CD4-positive, alpha-beta T cell treated with Interleukin-15 for 4 hours (primary cell): ENCODE measurements around the gene TUBB.

Experiments used
- DNase-seq: peaks from one replicate; pipeline ENCODE4 v3.0.0-alpha.2; 2020; ENCODE audit warnings: low spot score

Gene TUBB

DNA sequence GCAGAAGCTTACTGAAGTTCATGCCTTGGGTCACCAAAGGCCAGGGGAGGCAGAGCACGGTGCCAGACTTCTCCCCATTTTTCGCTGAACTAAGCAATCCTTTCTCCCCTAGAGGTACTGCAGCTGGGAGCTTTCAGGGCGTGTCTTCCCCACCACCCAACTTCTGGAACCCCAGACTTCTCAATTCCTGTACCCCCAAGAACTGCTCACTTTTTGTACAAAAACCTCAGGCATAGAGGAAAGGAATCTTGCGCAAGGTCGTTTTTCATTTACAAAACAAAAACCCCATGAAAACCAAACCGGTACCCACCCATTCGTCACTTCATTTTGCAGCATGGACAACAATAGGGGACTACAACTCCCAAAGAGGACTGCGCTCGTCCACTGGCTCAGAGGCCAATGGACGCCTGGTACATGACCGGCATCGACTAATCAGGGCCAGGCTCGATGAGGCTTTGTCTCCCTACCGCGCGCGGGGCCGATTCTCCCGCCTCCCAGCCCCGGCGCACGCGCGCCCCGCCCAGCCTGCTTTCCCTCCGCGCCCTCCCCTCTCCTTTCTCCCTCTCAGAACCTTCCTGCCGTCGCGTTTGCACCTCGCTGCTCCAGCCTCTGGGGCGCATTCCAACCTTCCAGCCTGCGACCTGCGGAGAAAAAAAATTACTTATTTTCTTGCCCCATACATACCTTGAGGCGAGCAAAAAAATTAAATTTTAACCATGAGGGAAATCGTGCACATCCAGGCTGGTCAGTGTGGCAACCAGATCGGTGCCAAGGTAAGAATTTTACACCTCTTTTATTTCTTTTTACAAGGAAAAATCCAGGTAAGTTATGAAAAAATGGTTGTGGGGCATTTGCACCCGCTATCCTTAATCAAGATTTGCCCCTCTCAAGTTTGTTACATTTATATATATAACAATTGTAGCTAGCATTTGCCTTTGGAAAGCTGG lies at the start of gene TUBB:
Gene TUBB (plus strand): TSS at position 562 of the 947 bp plus-strand sequence. CDS start 155 bp downstream, at position 717.
- peak; percentile 96 for DNase-seq

DNA sequence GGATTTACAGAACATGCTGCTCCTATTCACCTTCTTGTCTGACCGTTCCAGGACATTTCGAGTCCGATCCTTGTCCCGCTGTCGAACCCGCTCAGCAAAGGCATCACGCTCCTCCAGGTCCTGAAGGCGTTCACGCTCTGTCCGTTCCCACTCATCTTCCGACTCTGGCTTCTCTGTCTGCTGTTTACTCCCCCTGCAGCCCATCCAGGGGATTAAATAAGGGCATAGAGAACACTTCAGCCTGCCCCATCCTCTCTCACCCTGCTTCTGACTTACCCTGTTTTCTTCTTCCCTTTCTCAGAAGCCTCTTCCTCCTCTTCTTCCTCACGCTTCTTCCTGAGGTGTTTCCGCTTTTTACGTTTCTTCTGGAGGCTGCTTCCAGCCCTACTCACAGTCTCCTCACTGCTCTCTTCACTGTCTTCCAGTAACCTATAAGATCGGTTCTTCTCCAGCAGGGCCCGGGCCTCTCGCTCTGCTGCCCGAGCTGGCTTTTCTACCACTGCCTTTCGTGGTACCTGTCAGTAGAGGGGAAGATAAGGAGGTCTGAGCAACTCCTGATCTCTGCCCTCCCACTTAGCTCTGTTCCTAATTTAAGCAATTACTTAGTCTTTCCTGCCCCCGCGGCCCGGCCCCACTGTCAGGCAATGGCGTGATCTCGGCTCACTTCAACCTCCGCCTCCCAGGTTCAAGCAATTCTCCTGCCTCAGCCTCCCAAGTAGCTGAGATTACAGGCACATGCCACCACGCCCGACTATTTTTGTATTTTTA lies 49.2 kb upstream of the TUBB start:
- no peak for DNase-seq

DNA sequence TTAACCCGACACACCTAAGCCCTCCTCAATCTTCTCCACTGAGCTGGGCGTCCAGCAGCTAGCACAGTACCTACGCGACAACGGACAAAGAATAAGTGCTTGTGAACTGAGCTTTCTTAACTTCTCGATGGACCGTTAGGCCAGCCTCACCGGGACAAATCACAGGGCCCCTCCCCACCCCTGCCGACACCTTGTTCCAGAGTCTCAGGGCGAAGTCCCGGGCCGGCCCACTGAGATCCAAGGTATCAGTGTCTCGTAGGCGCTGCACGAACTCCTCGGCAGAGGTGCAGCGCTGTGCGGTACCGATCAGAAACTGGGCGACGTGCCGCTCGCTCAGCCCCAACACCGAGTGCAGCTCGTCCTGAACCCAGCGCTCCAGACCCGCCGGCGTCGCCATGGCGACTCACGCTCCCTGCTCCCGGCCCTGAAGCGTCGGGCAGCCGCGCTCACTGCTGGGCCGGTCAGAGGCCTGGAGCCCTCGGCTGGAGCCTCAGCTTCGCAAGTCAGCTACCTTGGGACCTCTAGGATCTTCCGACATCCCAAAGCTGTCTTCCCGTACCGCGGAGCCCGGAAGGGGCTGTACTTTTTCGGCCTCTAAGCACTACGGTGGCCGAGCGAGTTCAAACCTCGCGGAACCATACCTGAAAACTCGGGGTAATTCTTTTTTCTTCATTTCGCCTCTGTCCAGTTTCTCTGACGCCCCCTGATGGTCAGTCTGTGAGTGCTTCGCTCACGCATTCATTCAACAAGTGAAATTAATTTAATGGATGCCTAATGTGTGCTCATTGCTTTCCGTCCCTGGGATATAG lies 47.5 kb upstream of the TUBB start, which contains the start of gene DHX16:
Gene DHX16 (minus strand): TSS at position 562 of the 809 bp plus-strand sequence. CDS start 165 bp downstream, at position 397.
- DNase-seq: peak; percentile 96

DNA sequence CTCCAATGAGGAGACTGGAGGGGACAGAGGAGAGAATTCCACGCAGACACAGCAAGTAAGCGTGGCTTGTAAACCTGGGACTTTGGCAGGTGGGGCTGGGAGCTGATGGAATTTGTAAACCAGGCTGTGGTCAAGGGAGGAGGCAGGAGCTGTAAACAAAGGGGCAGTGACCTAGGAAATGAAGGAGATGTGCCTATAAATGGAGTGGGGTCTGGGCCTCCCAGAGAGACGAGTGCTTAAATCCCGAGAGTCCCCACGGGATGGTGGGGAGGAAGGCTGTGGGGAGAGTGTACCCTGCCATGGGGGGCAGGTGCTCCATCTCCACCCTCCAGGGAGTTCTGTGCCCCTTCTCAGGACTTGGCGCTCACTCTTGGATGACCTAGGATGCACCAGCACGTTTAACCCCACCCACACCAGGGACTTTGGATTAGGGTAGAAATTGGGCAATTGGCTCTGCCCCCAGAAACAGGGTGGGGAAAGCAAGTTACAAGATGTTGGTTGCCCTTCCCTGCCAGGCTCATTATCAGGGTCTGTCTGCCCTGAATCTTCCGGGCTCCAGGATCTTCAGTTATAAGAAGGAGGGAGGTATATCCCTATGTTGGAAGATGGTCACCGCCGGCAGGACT lies 43.4 kb upstream of the TUBB start:
- no peak for DNase-seq

DNA sequence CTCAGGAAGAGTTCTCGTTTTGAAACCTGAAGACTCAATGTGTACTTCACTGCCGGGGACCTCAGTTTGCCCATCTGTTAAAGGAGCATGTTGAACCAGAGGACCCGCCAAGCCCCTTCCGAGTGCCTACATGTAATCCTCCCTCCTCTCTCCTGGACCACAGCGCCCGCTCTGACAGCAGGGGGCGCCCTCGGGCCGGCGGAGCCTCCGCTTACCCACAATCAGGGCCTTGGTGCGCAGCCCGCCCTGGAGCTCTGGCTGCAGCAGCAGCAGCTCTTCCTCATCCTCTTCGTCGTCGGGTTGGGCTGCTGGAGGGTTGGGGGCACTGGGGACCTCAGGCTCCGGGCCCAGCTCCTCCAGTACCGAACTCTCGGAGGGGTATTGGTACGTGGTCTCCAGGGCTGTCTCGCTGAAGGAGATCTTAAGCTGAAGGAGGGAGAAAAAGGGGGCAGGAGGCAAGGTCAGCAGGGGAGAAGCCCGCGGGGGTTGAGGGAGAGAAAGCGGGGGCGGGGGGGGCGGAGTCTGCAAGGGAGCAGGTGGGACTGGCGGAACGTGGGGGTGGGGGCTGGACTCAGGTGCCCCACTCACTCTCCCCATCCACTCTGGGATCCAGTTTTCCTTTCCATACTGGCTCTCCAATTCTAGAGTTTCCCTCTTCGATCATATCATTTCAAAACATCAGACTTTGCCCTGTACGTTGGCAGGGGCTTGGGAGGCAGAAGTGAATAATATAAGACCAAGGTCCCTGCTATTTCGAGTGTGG lies 41.0 kb upstream of the TUBB start:
- DNase-seq: peak; percentile 92

DNA sequence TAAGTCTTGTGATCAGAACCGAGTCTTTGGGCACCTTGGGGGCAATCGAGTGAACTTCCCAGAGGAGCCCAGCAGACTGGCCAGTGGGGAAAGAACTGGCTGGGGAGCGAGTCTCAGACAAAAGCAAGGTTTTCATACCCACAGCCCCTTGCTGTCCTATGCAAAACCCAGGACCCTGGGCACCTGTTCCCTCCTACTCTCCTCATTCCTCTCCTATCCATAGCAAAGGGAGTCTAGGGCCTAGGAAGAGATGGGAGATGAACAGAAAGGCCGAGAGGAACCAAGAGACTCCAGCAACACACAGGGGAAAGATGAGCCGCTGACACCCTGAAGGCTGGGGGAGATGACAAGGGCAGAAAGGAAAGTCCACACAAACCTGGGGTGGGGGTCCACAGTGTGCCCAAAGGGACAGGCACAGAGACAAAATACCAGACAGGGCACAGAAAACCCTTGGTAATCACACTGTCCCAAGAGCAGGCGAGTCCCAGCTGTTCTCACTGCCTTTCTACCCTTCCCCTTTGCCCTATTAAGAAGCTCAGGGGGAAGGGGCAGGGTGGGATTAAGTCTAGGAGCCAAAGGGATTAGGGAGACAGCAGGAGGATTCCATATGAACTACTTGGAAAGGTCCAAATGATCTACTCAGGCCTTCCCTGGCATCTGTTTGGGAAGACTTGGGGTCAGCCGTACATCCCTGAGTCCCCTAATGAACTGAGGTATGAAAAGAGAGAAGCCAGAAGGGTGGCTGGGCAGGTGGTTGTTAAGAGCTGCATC lies 40.2 kb upstream of the TUBB start:
- DNase-seq: no peak

DNA sequence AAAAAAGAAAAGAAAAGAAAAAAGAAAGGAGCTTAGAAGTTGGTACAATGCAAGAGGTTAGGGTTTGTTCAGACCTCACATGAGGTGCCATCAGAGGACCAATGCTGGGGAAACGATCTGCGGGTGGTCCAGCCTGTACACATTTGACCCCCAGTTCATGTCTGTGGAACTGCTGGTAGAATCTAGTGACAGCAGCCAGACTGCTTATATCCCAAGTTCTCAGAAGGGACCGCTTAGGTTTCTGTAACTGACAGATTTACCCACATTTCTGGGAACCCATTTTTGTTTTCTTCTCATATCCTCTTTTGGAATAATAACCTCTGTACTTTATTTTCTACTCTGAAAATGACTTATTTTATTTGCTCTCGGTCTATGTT lies 38.4 kb upstream of the TUBB start:
- no peak for DNase-seq

DNA sequence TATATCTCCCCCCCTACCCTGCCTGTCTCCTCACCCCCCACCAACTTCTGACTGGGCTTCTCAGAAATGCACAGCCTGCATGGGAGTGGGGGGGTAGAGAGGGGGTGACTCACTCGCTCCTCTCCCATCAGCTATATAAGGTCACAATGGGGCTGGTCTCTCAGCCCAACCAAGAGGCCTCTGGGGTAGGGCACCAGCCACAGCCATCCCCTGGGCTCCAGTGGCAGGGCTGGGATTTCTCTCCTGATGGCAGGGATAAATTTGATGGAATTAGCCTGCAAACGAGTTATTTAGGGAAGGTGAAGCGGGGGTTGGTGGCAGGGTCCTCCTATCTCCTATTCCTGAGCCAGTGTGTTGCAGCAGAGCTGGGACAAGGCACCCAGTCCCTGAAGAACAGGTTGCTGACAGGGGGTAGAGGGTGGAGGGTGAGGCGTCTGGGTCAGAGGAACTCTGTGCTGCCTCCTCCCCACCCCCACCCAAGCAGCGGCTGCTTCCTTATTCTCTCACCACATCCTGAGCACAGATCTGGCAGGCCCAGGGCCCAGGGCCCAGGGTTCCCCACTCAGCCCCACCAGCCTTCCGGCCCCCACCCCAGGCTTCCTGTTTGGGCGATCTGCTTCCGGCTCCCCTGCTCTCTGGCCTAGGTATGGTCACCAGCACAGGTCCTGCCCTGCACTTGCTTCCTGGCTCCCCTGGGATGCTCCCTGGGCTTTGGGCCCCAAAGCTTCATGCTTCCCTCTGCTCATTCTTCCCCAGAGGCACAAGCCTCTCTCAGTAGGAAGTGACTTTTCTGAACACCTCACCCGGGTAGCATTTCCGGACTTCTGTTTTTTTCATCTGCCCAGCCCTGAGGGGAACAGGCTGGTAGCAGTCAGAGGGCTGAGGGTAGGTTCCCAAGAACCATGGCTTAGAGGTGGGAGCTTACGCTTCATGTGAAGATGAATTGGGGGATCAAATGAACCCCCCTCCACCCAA lies 37.7 kb upstream of the TUBB start:
- peak; percentile 95 for DNase-seq

DNA sequence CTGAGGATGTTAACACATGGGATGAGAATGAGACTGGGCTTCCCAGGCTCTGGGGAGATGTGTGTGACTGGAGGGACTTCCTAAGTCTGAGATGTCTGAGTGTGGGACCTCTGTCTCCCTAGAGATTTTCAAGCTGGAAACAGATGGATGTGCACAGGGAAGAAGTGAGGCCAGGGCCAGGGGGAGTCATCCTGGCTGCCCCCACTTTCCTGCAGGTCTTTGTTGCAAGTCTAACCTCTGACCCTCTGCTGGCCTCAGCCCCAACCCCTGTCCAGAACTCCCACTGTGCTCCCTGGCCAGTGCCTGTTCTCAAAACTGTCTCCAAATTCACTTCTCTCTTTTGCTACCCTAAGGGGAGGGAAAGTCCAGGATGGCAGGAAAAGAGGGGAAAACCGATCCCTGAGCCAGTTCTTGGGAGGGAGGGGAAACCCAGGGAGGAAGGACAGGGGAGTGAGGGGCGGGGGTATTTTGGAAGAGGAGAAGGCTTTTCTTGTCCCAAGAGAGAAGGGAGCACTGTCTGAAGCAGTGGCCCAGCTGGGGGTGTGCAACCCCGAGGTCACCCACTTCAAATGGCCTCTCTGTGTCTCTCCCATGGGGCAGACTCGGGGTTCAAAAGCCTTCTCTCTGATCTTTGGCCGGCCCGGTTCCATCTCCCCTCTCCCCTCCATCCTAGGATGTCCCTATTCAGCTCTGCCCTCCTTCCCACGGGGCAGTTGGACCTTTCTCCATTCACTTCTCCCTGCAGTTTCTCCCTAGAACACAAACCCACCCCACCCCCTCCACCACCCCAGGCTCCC lies 36.8 kb upstream of the TUBB start:
- no peak for DNase-seq

DNA sequence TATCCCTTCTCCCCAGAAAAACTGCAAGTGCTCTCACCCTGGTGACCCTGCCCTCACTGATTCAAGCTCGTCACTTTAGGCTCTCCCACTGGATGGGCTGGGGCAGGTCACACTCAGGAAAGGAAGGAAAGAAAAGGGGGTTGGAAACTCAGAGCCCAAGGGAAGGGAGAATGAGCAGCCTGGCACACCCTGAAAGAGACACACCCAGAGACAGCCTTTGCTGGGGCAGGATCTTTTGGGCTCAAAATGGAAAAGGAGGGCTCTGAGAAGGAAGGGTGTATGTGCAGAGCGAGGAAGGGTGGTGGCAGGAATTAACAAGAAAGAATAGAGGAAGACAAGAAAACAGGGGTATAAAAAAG lies 36.2 kb upstream of the TUBB start:
- no peak for DNase-seq

DNA sequence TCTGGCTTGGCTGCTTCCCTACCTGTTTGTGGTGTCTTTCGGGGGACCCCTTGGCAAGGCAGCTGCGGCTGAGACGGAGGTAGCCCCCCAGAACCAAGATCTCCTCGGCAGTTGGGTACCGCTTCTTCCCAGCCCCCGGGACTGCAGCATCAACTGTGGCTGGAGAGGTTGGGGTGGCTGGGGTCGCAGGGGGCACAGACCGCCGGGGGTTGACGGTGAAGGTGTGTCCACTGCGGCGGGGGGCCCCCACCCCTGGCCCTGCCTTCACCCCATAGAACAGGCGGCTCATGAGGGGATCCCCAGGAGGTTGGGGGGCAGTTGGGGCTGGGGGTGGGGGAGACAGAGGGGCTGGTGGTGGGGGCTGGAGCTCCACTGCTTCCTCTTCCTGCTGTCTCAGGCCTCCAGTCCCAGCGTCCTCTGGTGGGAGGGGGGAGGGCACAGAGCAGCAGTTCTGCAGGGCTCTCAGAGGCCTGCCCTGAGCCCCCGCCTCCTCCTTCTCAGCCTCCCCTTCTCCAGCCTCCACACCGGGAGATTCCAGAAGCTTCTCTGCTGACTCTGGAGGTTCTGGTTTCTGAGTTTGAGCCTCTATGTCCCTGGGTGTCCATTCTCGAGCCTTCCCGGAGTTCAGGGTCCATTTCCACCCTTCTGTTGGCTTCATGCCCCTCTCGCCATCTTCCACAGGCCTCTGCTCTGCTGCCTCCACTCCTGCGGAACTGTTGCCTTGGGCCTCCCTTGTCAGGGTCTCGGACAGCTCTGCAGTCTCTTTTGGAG lies 35.6 kb upstream of the TUBB start:
- DNase-seq: peak; percentile 60

DNA sequence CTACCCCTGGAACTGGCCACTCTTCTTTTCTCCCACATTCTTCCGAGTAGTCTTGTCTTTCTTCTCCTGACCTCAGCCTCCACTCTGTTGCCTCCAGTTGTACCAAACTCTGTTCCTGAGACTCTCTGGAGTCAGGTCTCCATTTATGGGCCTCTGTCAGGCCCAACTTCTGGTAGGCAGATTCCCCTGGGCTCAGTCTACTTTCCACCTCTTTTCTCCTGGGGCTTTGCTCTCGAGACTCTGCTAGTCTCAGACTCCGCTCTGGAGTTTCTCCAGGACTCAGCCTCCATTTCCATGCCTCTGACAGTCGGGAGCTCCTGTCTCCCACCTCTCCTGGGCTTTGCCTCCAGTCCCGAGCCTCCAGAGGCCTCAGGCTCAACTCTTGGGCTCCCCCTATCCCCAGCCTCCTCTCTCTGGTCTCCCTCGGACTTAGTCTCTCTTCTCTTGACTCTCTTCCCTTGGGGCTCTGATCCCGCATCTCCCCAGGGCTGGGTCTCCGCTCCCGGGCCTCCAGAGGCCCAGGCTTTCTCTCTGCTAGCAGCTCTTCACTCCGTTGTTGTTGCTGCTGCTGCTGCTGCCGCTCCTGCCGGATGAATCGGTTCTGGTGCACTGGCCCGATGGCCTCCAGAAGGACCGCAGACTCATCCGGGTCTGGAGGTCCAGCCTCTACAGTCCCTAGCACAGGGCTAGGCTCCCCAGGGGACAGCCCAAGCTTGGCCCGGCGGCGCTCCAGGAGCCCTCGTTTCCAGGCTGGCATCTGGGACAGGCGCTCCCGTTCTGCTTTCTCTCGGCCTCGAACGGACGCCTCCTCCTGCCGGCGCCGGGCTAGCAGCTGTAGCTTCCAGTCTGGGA lies 34.8 kb upstream of the TUBB start:
- peak; percentile 26 for DNase-seq

DNA sequence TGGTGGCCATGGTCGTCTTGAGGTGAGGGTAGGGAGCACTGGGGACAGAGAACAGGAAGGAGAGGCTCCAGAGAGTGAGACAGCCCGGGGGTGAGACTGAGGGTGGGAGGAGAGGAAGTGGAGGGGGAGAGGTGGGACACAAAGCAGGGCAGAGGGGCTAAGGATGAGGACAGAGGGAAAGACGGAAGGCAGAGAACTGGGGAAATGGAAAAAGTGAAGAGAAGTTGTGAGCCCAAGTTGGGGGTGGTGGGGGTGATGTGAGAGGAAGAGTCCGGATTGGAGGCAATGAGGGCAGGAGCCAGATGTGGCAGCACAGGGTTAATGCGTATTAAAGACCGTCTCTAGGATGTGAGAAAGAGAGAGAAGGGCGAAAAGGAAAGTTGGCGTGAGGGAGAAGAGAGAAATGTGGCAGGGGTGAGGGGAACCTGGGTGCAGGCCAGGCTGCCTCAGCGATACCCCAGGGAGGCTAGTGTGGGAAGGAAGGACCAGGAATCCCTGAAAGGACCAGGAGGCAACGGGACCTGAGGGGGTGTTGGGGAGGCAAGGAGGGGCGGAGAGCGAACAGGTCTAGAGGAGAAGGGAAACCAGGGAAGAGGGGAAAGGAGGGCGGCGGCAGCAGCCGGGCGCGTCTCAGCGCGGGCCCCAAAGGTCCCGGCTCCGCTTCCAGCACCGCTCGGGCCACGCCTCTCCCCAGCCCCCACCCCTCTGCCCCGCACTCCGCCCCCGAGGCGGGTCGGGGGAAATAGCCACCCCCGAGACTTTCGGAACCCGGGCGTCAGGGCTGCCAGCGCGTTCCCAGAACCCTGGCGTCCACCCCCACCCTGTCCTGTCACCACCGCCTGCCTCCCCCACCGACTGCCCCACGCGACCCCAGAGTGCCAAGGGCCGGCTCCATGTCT lies 33.9 kb upstream of the TUBB start, which contains the start of gene PPP1R18:
Gene PPP1R18 (minus strand): TSS at position 637 of the 899 bp plus-strand sequence. CDS start 627 bp downstream, at position 10.
- peak; percentile 84 for DNase-seq

DNA sequence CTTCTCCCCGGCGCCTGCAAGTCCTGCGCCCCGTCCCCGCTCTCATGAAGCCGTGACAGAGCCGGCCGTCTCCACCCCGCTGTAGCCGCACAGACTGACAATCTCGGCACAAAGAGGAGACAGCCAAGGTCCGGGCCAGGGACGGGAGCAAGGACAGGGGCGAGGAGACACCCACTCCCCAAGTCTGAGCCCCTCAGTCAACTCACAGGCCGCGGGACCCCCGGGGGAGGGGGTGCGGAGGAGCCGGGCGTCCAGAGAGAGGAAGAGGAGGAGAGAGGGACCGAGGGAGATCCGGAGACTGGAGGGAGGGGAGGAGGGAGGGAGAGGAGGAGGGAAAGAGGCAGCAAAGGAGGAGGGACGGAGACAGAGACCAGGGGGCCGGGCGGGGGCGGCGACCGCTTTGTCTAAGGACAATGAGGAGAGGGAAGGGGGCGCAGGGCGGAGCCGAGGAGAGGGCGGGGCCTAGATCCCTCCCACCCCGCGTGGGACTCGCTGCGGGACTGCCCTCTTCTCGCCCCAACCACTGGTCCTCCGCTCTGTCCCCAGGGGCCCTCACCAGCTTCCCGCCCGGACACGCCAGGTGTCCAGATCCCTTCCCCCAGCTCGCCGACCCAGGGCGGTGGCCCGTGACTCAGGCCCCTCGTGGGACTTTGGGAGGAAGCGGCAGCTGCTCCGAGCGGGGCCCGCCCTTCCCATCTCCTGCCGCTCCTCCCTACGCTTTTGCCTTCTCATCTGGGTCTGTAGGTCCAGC lies 33.1 kb upstream of the TUBB start:
- peak; percentile 78 for DNase-seq
